SK-N-SH treated with all-trans-retinoic acid at 6 μM for 48 hours (cell line): ENCODE data around the gene ANXA3.
A peak's percentile ranks its signal among the peaks of the same experiment; 100 is the strongest.

Experiments used
- ATAC-seq: fragments of 200-7000 bp; cut with Tn5 transposase; 3 replicates; pipeline ENCODE4 v1.9.1; 2020; ENCODE audit warnings: mild to moderate bottlenecking, moderate library complexity
- ARNTL ChIP-seq: fragments of 450-650 bp; formaldehyde crosslinking; IDR thresholded peaks from 2 replicates; pipeline ENCODE4 v1.5.0; 2020; ENCODE audit warnings: low read depth, mild to moderate bottlenecking, moderate library complexity, borderline replicate concordance
- BACH2 ChIP-seq: fragments of 250-450 bp; sonication (Bioruptor Pico); IDR thresholded peaks from 2 replicates; pipeline ENCODE4 v1.9.0; 2021; ENCODE audit warnings: mild to moderate bottlenecking, borderline replicate concordance
- CREB5 ChIP-seq: fragments of 250-450 bp; sonication (Bioruptor Pico); IDR thresholded peaks from 2 replicates; pipeline ENCODE4 v1.5.1; 2020; ENCODE audit warnings: low read depth, mild to moderate bottlenecking, moderate library complexity
- CSDC2 ChIP-seq: fragments of 250-450 bp; sonication (Bioruptor Pico); IDR thresholded peaks from 2 replicates; pipeline ENCODE4 v1.5.0; 2020; ENCODE audit warnings: mild to moderate bottlenecking, moderate library complexity
- ESRRG ChIP-seq: fragments of 250-450 bp; sonication (Bioruptor Pico); IDR thresholded peaks from 2 replicates; pipeline ENCODE4 v1.6.1; 2021; ENCODE audit warnings: mild to moderate bottlenecking
- GLIS3 ChIP-seq: fragments of 250-450 bp; sonication (Bioruptor Pico); IDR thresholded peaks from 2 replicates; pipeline ENCODE4 v1.5.0; 2020; ENCODE audit warnings: mild to moderate bottlenecking, moderate library complexity
- ISL1 ChIP-seq: fragments of 250-450 bp; sonication (Bioruptor Pico); IDR thresholded peaks from 2 replicates; pipeline ENCODE4 v2.1.2; 2022; ENCODE audit warnings: mild to moderate bottlenecking, moderate library complexity
- PATZ1 ChIP-seq: fragments of 250-450 bp; sonication (Bioruptor Pico); IDR thresholded peaks from 2 replicates; pipeline ENCODE4 v1.8.0; 2020; ENCODE audit warnings: mild to moderate bottlenecking, moderate library complexity, borderline replicate concordance
- POU6F1 ChIP-seq: fragments of 250-450 bp; sonication (Bioruptor Pico); IDR thresholded peaks from 2 replicates; pipeline ENCODE4 v1.8.0; 2021; ENCODE audit warnings: low read depth, mild to moderate bottlenecking, moderate library complexity, borderline replicate concordance
- RARB ChIP-seq: fragments of 250-450 bp; sonication (Bioruptor Pico); IDR thresholded peaks from 2 replicates; pipeline ENCODE4 v1.8.0; 2021; ENCODE audit warnings: mild to moderate bottlenecking, moderate library complexity
- SNAI2 ChIP-seq: fragments of 250-450 bp; sonication (Bioruptor Pico); IDR thresholded peaks from 2 replicates; pipeline ENCODE4 v1.5.0; 2020; ENCODE audit warnings: mild to moderate bottlenecking, moderate library complexity
- TCF4 ChIP-seq: fragments of 250-450 bp; sonication (Bioruptor Pico); IDR thresholded peaks from 2 replicates; pipeline ENCODE4 v1.8.0; 2021; ENCODE audit warnings: mild to moderate bottlenecking, moderate library complexity, borderline replicate concordance
- TOX ChIP-seq: fragments of 250-450 bp; sonication (Bioruptor Pico); IDR thresholded peaks from 2 replicates; pipeline ENCODE4 v1.8.0; 2021; ENCODE audit warnings: mild to moderate bottlenecking, moderate library complexity, borderline replicate concordance
- TSHZ2 ChIP-seq: fragments of 250-450 bp; sonication (Bioruptor Pico); IDR thresholded peaks from 2 replicates; pipeline ENCODE4 v1.5.0; 2020; ENCODE audit warnings: mild to moderate bottlenecking, moderate library complexity
- ZC3H10 ChIP-seq: fragments of 250-450 bp; sonication (Bioruptor Pico); IDR thresholded peaks from 2 replicates; pipeline ENCODE4 v1.5.1; 2021; ENCODE audit warnings: mild to moderate bottlenecking, moderate library complexity
- ZFP3 ChIP-seq: fragments of 250-450 bp; sonication (Bioruptor Pico); IDR thresholded peaks from 2 replicates; pipeline ENCODE4 v1.5.0; 2020; ENCODE audit warnings: mild to moderate bottlenecking, moderate library complexity
- ZFP30 ChIP-seq: fragments of 450-650 bp; formaldehyde crosslinking; IDR thresholded peaks from 2 replicates; pipeline ENCODE4 v1.5.0; 2022; ENCODE audit warnings: mild to moderate bottlenecking, moderate library complexity
- ZNF565 ChIP-seq: fragments of 450-650 bp; formaldehyde crosslinking; conservative IDR thresholded peaks from 2 replicates; pipeline ENCODE4 v1.5.0; 2020; ENCODE audit warnings: low read depth, mild to moderate bottlenecking, moderate library complexity
- ZNF70 ChIP-seq: fragments of 450-650 bp; formaldehyde crosslinking; IDR thresholded peaks from 2 replicates; pipeline ENCODE4 v1.5.0; 2020; ENCODE audit warnings: mild to moderate bottlenecking, moderate library complexity
- ZNF8 ChIP-seq: fragments of 450-650 bp; formaldehyde crosslinking; IDR thresholded peaks from 2 replicates; pipeline ENCODE4 v1.5.0; 2020; ENCODE audit warnings: mild to moderate bottlenecking, moderate library complexity

ANXA3 gene

GRCh38 chr4:78654807-78655206 lies 103.2 kb downstream of the ANXA3 start:
- peak; percentile 77 for ATAC-seq
- TF ChIP-seq ISL1 (CRISPR knock-in tag) (0 out of 2 replicates have a peak, but pooled peaks have one; percentile 14), ZFP30 (CRISPR knock-in tag) (no peak), TCF4 (CRISPR knock-in tag) (0 out of 2 replicates have a peak, but pooled peaks have one; percentile 15)

- ATAC-seq, result no peak
- no peak for TF ChIP-seq ZNF8
- no peak for TF ChIP-seq ARNTL (CRISPR knock-in tag)
- TF ChIP-seq SNAI2 (CRISPR knock-in tag), result no peak
- TF ChIP-seq CSDC2 (CRISPR knock-in tag), result no peak
- TF ChIP-seq GLIS3 (CRISPR knock-in tag), result no peak
- TF ChIP-seq CREB5 (CRISPR knock-in tag), result no peak
- TF ChIP-seq ZNF565 (CRISPR knock-in tag), result no peak
Measured at GRCh38 chr4:78656968-78657445, 105.4 kb downstream of the ANXA3 start.

- TF ChIP-seq ZFP3 (CRISPR knock-in tag) (no peak), ZC3H10 (no peak), RARB (CRISPR knock-in tag) (no peak), ZNF70 (CRISPR knock-in tag) (no peak), GLIS3 (CRISPR knock-in tag) (no peak), TCF4 (CRISPR knock-in tag) (no peak), PATZ1 (CRISPR knock-in tag) (no peak), ZNF565 (CRISPR knock-in tag) (no peak), ZNF8 (no peak), ISL1 (CRISPR knock-in tag) (no peak), CREB5 (CRISPR knock-in tag) (no peak), ESRRG (no peak), ARNTL (CRISPR knock-in tag) (no peak), POU6F1 (CRISPR knock-in tag) (no peak), TOX (CRISPR knock-in tag) (no peak), BACH2 (CRISPR knock-in tag) (no peak), TSHZ2 (CRISPR knock-in tag) (no peak)
- peak; percentile 9; the same call in 2 of the 3 replicates for ATAC-seq
Measured at GRCh38 chr4:78659264-78659663, 107.7 kb downstream of the ANXA3 start.

GRCh38 chr4:78659665-78660064 lies 108.1 kb downstream of the ANXA3 start:
- ATAC-seq, result no peak
- TF ChIP-seq ZNF8, result no peak
